HG02678 (cell line): ENCODE measurements around the gene LRP1B.
"Not testable (repeated sequence)": the region's sequence is repeated elsewhere in the genome, so short reads cannot be mapped to it uniquely, and the experiment has no call there.

ENCODE experiments used
- ATAC-seq: cut with Tn5 transposase; IDR thresholded peaks from one replicate; pipeline ENCODE4 v1.9.1; 2021; ENCODE audit warnings: mild to moderate bottlenecking, moderate library complexity; ENCODE audit not compliant: unreplicated experiment

The LRP1B gene

DNA sequence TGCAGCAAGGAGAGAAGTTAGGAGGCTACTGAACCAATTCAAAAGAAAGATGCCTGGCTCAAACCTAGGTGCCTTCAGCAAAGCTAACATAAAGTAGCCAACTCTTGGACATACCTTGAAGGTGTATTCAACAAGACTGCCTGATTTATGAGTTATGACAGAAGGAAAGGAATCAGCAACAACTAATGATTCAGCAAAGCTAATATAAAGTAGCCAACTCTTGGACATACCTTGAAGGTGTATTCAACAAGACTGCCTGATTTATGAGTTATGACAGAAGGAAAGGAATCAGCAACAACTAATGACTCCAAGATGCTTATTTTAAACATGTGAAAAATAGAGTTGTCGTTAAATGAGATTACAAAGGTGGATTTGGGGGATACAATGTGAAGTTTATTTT lies 1786.5 kb downstream of the LRP1B start:
- ATAC-seq: not testable (repeated sequence)

DNA sequence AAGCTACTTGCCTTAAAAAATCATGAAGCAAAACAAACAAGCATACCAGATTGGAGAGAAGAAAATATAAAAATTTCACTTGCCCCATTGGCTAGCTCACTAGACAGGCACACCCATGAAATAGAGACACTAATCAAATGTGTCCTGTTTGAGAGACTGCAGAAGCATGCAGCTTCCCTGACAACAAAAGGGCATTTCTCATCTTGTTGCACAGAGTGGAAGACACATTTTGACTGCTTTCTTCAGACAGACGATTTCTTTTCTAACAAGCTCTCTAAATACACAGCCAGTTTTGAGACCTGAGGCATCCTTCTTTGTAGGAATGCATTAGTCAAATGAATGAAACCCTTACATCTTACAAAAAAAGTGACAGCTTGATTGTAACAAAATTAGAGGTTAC lies 1792.0 kb downstream of the LRP1B start:
- ATAC-seq: no peak

DNA sequence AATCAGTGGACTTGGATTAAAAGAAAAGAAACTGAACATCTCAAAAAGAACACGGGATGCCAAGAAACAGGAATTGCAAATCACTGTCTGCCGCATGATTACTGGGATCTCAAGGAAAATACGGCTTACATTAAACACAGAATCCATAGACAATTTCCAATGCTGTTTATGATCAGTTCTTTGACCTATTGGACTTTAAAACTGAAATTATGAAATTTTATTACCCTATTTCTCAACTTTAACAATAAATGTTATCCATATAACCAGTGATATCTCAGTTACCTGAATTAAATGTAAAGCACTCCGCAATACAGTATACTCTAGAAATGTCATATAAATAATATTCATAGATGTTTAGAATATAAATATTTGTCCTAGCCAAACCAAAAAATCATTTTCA lies 1793.8 kb downstream of the LRP1B start:
- no peak for ATAC-seq

DNA sequence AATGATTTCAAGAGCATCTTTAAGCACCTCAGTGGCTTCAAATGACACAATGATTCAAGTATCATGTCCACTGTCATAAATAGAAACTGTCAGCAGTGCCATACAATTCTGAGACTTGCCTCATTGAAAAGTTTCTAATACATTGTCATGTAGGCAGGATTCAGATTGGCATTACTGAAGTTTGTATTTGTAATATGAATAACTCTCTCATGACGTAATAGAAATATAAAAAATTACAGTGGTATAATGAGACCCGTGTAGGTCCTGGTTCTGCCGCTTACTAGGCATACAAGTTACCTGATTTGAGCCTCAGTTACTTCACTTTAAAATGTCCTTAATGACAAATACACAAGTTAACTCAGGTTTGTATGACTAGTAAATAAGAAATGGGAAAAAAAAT lies 1814.5 kb downstream of the LRP1B start:
- no peak for ATAC-seq

DNA sequence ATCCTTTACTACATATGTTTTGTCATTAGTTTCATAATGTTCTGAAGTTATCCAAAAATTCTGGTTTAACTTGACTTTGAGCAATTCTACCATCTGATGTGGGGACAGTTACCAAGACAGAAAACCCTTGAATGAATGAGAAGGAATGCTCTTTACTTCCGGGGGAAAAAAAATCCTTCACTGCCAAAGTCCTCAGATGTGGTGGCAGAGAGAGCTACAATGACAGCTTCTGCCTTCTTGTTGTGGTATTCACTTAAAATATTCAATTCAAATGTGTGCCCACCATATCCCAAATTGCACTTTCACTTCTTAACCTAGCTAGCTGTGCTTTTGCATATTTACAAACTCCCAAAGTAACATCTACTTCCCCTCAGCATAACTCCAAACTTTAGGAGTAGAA lies 1818.9 kb downstream of the LRP1B start:
- no peak for ATAC-seq

DNA sequence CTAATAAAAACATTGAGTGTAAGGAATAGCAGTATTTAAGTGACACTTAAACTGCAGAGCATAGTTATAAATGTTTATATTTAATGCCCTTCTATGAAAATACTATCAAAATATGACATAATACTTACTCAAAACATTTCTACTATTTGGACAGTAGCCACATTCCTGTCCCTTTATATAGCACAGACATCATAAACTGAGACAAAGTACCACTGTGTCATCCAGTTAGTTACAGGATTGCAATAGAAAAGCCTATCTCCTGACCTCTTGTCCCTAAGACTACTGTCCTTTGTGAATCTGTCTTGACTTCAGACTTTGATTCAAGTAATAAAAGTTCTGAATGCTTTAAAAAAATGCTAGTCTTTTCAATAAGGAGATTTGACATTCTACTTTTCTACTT lies 1822.1 kb downstream of the LRP1B start:
- ATAC-seq: no peak

DNA sequence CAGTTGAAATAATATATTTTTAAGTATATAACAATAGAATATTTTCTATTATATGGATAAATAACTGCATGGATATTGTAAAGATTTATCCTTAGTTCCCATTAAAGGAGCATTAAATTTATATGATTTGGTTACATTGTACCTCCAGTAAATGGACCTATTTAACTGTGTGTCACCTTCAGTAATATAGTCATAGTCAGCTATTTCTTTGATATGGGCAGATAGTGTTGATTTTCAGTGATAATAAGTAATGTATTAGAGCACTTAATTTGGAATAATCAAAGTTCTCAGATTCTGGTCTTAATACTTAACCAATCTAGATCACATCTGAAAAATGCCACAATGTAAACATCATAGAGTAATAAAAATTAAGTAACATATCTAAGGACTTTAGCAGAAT lies 1823.3 kb downstream of the LRP1B start:
- no peak for ATAC-seq

DNA sequence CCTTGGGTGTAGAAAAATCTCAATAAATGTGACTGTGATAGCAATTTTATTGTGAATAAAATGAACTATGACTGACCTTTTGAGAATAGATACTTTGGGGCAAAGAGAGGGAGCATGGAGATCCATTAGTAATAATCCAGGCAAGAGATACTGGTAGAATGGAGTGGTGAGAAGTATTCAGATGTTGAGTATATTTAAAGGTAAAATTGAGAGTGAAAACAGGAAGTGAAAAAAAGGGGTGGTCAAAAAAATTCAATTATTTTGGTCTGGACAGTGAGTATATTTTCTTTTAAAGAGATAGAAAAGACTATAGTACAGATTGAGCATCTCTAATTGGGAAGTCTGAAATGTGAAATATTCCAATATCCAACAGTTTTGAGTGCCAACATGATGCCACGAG lies 1835.0 kb downstream of the LRP1B start:
- ATAC-seq: no peak

DNA sequence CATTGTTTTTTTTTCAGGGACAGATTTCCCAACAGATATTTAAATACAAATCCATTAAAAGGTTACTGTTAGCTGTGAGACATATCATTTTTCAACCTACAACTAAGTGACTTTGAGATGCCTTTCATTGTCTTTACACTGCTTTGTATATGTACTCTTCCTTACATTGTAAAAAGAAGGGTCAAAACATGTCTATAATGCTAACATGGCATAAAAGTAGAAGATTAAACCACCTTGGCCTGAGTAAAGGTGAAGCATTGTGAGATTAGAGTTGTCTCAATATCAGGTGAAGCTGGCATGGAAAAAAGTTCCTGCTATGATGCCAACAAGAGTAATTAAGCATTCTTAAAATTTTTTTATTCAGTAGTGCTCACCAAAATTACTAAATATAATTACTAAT lies 1842.1 kb downstream of the LRP1B start:
- no peak for ATAC-seq

DNA sequence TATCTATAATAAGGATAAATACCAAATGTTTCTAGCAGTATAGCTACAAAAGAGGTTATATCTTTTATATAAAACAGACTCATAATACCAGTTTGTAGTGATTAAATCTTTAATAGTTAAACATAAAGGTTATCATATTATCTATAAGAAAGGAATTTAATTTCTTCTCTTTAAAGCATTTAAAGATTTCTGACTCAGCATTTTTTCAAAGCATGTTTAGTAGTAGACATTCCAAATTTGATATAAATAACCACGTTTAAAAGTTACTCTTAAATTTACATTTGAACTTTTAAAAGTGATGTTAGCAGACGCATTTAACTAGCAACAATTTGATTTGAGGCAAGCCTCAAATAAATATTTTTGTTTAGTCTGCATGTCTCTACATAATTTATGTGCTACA lies 1842.6 kb downstream of the LRP1B start:
- no peak for ATAC-seq

DNA sequence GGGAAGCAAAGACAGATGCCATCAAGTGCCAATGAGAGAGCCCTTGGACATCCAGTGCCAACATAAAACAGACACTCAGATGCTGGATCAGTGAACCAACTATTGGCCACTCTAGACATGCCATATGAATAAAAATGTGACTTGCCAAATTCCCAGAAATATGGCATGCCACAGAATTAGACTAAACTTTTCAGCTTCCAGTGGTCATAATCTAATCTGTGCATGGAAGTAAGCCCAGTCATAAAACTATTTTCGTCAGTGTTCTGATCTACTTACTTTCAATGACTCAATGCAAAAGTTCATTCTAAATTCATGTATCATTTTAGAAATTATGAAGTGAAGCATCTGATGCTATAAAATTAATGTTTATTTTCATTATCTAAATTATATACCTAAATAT lies 1844.4 kb downstream of the LRP1B start:
- no peak for ATAC-seq

DNA sequence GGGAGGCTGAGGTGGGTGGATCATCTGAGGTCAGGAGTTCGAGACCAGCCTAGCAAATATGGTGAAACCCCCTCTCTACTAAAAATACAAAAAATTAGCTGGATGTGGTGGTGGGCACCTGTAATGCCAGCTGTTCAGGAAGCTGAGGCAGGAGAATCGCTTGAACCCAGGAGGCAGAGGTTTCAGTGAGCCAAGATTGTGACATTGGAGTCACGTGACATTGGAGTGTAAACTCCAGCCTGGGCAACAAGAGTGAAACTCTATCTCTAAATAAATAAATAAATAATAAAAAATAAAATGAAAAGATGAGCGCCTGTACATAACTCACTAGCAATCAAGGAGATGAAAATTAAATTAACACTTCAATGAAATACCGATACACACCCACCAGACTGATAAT lies 1853.5 kb downstream of the LRP1B start:
- ATAC-seq: not testable (repeated sequence)

DNA sequence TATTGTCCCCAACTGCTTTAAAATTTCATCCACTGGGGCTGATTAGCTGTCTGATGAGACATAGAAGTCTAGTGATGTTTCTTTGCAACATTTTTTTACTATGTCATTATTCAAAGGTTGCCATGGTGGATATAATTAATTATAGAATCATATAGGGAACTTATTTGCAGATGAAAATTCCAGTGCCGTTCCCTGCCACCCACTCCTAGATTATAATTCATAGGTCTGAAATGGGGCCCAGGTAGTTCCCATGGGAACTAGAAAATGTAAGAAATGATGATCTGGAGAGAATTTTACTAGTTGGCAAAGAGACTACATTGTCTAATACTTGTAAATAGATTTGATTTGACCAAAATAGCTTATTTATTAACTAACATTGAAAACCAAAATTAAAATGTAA lies 1854.2 kb downstream of the LRP1B start:
- ATAC-seq: no peak

DNA sequence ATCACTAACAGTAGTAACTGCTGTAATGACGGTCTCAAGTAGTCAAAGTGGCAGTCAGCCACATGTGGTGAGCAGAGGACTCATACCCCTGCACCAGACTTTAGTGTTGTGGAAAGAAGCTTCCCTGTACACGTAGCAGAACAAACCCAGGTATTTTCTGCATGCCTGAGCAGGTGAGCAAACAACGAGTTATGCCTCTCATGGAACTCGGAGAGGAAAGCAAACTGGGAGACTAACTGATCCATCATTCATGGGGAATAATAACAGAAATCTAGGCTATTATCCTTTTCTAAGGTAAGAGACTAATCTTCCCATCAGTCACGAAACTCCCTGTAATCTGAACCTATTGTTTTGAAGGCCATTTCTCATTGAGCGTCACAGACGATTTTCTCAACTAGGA lies 1855.4 kb downstream of the LRP1B start:
- no peak for ATAC-seq

DNA sequence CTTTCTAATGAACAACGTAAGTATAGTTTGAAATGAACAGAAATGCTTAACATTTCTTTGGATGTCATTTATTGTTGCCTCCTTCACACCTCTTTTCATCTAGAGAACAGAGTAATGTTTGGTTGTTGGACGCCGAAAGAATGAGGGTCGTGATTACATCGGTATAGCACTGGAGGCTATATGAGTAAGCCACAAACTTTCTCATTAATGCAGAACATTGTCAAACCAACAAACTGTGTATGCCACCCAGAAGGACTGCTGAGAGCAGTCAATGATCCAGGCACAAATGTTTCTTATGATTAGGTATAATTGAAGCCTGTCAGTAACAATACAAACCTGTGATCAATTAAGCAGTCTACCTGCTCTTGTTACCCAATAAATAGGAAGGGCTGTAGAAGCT lies 1855.9 kb downstream of the LRP1B start:
- ATAC-seq: no peak

DNA sequence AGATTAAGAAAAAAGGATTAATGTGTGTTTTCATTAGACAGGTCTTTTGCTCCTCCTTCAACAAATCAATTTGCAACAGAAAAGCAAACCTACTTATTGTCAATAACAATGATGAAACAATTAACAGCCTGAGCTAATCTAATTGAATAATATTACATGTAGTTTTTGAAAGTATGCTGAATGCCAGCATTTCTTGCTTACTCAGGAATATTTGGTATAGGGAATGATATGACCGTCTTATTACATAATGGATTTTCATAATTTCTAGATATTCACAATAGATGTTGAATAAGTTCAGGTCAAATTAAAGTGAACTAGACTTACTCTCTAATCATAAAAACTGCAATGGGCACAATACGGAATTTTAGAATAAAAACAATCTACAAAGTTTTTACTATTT lies 1856.9 kb downstream of the LRP1B start:
- ATAC-seq: no peak

DNA sequence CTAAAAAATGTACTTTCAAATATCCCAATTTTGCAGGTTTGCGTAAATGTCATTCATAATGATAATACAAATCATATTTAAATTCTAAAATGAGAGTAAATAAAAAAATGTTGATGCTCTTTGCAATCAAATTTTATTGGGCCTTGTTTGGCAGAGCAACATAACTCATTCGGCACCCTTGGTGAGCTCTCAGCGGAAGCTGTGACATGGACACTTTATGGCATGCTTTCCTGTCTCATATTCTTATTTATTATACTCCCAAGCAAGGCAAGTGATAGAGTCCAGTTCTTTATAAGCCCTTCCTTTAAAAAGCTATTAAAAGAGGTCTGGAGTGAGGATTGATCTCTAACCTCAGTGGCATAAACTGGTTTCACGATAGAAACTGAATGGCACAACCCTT lies 1857.4 kb downstream of the LRP1B start:
- ATAC-seq: no peak

DNA sequence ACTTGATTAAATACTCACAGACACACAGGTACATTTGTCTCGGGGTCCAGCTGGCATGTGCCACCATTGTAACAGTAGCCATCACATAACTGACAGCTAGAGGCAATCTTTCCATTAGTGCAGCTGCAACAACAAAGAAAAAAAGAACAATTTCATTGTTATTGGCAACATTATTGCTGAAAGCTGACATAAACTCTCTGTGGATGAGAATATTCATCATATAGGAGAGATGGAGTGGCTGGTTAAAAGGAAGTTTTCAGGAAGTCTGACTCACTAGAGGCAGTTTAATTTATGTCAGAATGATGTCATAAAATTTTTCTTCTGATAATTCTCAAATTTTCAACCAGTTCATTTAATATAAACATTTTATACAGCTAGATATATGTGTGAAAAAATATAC lies 1860.6 kb downstream of the LRP1B start:
- ATAC-seq: no peak

DNA sequence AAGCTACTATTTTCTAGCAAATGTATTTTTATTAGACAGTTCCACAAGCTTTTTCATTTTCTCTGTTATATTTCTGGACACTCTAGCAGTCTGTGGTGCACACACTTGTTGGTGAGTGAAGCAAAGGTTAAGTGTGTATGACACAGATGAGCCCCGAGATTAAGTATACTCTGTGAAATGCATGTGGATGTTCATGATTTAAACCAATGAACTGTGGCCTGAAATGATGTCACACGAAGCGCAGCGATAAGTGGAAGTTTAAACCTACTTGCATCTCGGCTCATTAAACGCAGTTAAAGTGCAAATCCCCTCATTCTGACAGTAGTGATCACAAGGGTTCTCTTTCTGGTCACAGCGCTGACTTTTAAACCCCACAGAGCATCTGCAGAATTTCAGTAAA lies 1861.8 kb downstream of the LRP1B start:
- ATAC-seq: no peak

DNA sequence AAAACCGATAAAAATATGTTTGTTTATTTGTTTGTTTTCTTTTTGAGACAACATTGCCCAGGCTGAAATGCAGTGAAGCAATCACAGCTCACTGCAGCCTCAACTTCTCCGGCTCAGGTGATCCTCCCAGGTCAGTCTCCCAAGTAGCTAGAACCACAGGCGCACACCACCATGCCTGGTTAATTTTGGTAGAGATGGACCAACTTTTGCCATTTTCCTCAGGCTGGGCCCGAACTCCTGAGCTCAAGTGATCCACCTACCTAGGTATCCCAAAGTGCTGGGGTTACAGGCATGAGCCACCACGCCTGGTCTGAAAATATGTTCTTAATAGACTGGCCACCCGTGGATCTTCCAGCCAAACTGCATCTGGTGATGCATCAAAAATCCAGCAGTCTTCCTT lies 1867.9 kb downstream of the LRP1B start:
- no peak for ATAC-seq

DNA sequence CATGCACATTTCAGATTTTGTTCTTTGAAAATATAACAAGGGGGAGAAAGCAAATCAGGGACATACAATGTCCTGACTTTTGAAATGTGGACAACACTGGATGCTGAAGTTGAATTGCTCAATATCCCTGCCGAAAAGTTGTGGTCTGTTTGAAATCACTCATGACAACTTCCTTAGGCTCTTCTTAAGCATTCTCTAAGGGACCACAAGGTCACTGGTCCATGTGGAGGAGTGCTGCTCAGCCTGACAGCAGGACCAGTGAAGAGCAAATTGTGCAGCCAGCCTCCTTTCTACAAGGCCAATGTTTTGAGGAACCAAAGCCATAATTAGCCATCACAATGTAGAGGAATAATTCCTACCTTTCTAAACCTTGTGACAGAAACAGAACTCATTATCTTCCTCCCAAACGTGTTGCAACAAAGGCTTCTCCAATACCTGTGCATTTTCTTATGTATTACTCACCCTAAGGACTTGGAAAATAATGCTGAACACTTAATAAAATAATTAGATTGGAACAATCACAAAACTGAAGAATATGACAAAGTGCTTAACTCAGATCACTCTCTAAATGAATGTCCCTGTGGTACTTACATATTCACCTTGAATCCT lies 1873.0 kb downstream of the LRP1B start:
- no peak for ATAC-seq

DNA sequence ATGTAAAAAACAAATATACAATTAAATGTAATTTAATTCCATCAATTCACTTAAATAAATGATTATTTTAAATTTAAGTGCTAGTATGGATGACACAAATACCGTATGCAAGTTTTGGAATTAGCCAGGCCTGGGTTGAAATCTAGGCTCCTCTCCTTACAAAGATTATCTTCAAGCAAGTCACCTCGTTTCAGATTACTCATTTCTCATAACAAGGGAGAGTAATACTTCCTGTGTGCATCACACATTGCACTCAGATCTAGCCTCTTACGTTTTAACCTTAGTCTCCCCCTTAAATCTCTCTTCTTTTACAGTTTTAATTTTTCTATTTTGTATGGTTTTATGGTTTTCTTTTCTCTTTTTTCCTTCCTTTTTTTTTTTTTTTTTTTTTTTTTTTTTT lies 1874.7 kb downstream of the LRP1B start:
- no peak for ATAC-seq

DNA sequence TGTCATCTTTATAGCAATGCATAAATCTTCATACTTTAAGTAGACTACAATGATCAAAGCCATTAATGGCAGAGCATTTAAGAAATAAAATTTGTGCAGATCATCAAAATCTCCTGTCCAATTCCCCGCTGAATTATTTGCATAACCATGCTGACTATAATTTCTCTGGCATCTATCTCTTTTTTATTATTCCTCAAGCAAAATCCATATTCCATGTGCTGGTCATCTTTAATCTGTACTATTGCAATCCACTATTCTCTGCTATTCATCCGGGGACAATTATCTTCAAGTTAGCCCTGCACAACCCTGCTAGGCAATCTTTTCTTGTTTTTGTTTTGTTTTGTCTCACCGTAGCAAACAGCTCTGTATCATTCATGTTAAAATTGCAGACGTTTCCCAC lies 1881.0 kb downstream of the LRP1B start:
- ATAC-seq: no peak

DNA sequence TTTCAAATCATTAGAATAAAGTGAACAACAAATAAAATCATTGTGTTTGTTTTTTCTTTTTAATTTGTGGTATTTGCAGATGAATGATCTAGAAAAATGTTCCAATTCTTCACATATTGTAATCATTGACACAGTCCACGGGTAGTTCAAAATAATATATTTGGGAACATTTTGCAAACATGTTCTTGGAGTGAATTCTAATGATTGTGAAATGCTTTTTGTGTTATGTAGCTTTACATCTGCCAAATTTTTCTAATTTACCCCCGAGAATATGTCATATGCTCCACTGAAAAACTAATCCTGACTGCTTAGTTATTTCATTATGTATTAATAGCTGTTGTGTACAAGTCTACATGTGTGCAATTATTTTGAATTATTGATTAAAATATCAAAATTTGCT lies 1882.2 kb downstream of the LRP1B start:
- ATAC-seq: no peak
